Endothelial cell of umbilical vein (primary cell): Measurements from ENCODE around the gene LIPH.

Experiments used
- EZH2 ChIP-seq: IDR thresholded peaks from 2 replicates; pipeline ENCODE4 v1.6.1; 2012; ENCODE audit warnings: borderline replicate concordance, low read depth, mild to moderate bottlenecking, moderate library complexity, low read length, inconsistent platforms; ENCODE audit not compliant: severe bottlenecking
- MYC ChIP-seq: IDR thresholded peaks from one replicate; pipeline ENCODE4 v1.6.1; 2011; ENCODE audit warnings: mild to moderate bottlenecking, low read depth, low read length
- POLR2A ChIP-seq: IDR thresholded peaks from 2 replicates; pipeline ENCODE4 v1.6.1; 2012; ENCODE audit warnings: low read depth, mild to moderate bottlenecking, control low read depth, low read length
- POLR2AphosphoS5 ChIP-seq: IDR thresholded peaks from 2 replicates; pipeline ENCODE4 v1.6.1; 2012; ENCODE audit warnings: low read depth, mild to moderate bottlenecking, control low read depth, low read length, moderate library complexity; ENCODE audit not compliant: insufficient read depth
- TF ChIP-seq, protein P1 (sequence below), 2 donors: IDR thresholded peaks; 1 replicate in 1 of 2; 2 replicates in 1 of 2; pipeline ENCODE4 v1.5.1; 2011; ENCODE audit warnings: low read length in 2 of 2, mild to moderate bottlenecking in 2 of 2, moderate library complexity in 2 of 2, control low read depth in 1 of 2, inconsistent platforms in 1 of 2, low read depth in 1 of 2; ENCODE audit not compliant: insufficient read depth in 1 of 2; ENCODE audit errors: extremely low read depth in 1 of 2

DNA sequence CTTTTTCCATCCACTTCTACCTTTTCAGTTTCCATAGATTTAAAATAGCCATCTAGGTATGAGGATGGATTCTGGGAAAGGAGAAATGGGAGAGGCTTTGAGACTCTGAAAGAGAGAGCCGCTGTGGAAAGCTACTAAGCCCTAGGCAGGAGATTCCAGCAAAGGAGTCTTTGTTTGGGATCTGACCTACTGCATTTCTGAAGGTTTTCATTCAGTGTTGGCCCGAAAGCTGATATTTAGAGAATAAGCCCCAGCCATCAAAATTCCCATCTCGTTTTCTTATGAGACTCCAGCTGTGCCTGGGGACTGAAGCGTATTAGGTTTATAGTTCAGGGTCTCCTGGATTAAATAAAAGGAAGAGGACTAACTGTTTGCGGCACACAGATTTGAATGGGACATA lies 19.5 kb downstream of the LIPH start:
- TF ChIP-seq, protein P1, sequence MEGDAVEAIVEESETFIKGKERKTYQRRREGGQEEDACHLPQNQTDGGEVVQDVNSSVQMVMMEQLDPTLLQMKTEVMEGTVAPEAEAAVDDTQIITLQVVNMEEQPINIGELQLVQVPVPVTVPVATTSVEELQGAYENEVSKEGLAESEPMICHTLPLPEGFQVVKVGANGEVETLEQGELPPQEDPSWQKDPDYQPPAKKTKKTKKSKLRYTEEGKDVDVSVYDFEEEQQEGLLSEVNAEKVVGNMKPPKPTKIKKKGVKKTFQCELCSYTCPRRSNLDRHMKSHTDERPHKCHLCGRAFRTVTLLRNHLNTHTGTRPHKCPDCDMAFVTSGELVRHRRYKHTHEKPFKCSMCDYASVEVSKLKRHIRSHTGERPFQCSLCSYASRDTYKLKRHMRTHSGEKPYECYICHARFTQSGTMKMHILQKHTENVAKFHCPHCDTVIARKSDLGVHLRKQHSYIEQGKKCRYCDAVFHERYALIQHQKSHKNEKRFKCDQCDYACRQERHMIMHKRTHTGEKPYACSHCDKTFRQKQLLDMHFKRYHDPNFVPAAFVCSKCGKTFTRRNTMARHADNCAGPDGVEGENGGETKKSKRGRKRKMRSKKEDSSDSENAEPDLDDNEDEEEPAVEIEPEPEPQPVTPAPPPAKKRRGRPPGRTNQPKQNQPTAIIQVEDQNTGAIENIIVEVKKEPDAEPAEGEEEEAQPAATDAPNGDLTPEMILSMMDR (IDR thresholded peaks at IDR 0.05; ENCODE audit: extremely low read depth in 1 of 2, insufficient read depth in 1 of 2, low read depth in 1 of 2, low read length in 2 of 2), result no peak
- TF ChIP-seq POLR2AphosphoS5 (no peak), POLR2A (no peak), EZH2 (no peak), MYC (no peak)
